SK-N-SH treated with all-trans-retinoic acid at 6 μM for 48 hours (cell line): ENCODE results near the gene GALE.

ENCODE experiments used
- PATZ1 ChIP-seq: fragments of 250-450 bp; sonication (Bioruptor Pico); IDR thresholded peaks from 2 replicates; pipeline ENCODE4 v1.8.0; 2020; ENCODE audit warnings: mild to moderate bottlenecking, moderate library complexity, borderline replicate concordance
- RARB ChIP-seq: fragments of 250-450 bp; sonication (Bioruptor Pico); IDR thresholded peaks from 2 replicates; pipeline ENCODE4 v1.8.0; 2021; ENCODE audit warnings: mild to moderate bottlenecking, moderate library complexity
- TCF4 ChIP-seq: fragments of 250-450 bp; sonication (Bioruptor Pico); IDR thresholded peaks from 2 replicates; pipeline ENCODE4 v1.8.0; 2021; ENCODE audit warnings: mild to moderate bottlenecking, moderate library complexity, borderline replicate concordance
- ZFP3 ChIP-seq: fragments of 250-450 bp; sonication (Bioruptor Pico); IDR thresholded peaks from 2 replicates; pipeline ENCODE4 v1.5.0; 2020; ENCODE audit warnings: mild to moderate bottlenecking, moderate library complexity

- no peak for TF ChIP-seq PATZ1 (CRISPR knock-in tag)
- TF ChIP-seq ZFP3: no peak
- no peak for TF ChIP-seq TCF4 (CRISPR knock-in tag)
- TF ChIP-seq RARB (CRISPR knock-in tag): no peak
Measured at GRCh38 chr1:23756676-23757075, 43.9 kb downstream of the GALE start.
